ENCODE results near the gene ASB18.

DNA sequence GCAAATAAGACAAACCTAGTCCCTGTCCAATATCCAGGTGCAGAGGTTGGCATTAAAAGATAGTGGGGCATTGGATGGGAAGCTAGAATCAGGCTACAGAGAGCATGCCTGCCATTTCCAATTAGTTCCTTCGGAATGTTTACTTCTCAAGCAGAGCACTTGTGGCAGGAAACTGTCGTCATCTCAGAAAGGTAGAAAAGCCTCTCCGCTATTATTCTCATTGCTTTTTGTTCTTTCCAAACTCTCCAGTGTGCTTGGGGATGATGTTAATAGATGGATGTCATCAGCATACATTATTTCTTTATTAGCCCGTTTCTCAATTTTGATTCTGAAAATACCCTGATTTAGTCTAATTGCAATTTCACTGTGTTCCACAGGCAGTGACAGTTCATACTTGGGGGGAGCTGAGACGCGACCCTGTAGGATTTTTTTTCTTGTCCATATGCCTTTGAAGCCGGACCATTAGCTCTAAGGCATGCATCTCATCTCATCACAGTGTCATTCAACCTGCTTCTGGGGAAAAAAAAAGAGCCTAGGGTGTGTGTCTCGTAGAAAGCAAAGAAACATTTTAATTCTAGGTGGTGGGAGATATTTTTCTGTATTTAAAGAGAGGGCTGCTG lies 7.7 kb downstream of the ASB18 start:
- TF ChIP-seq JUND (CRISPR knock-in tag; IDR thresholded peaks at IDR 0.05) (no peak), CTCF (CRISPR knock-in tag; IDR thresholded peaks at IDR 0.05) (no peak), FOXK1 (CRISPR knock-in tag; IDR thresholded peaks at IDR 0.05; ENCODE audit: borderline replicate concordance, low read depth) (no peak), HOXA9 (CRISPR knock-in tag; IDR thresholded peaks at IDR 0.05; ENCODE audit: borderline replicate concordance) (no peak), ZNF274 (CRISPR knock-in tag; IDR thresholded peaks at IDR 0.05) (no peak), TIGD3 (CRISPR knock-in tag; IDR thresholded peaks at IDR 0.05; ENCODE audit: borderline replicate concordance) (no peak), EZH2 (conservative IDR thresholded peaks at IDR 0.05; ENCODE audit: low read depth, low read length) (no peak)
